ENCODE data around the gene IGSF6. TPM values are rescaled to one million over a fixed set of nuclear protein-coding genes. Genes with fewer than 3 reads are reported as not detected.
"Not testable (repeated sequence)": the region's sequence is repeated elsewhere in the genome, so short reads cannot be mapped to it uniquely, and the experiment has no call there.

The IGSF6 gene
- 10 to 100 TPM in 1 of 4 donors, 1 to 10 TPM in 3; 2.8 to 18.6 (median 6.8) TPM for total RNA-seq

GRCh38 chr16:21652453-21652852, at the start of gene IGSF6:
Gene IGSF6 (minus strand): TSS chr16:21652608. CDS start chr16:21652598, 10 bp downstream.
- TF ChIP-seq CTCF (IDR thresholded peaks at IDR 0.05) = no peak
- DNase-seq (ENCODE audit: low spot score) = no peak
- no peak for ATAC-seq (ENCODE audit: low FRiP score)

GRCh38 chr16:21701271-21701670, 48.9 kb upstream of the IGSF6 start:
- DNase-seq (ENCODE audit: low spot score) = no peak
- ATAC-seq (ENCODE audit: low FRiP score) = no peak
- no peak for TF ChIP-seq CTCF (IDR thresholded peaks at IDR 0.05)

- no peak for ATAC-seq (ENCODE audit: low FRiP score)
- no peak for DNase-seq (ENCODE audit: low spot score)
- no peak for TF ChIP-seq CTCF (IDR thresholded peaks at IDR 0.05)
These were observed 46.0 kb upstream of the IGSF6 start for GRCh38 chr16:21698169-21699032.

GRCh38 chr16:21697032-21697431, 44.6 kb upstream of the IGSF6 start:
- no peak for ATAC-seq (ENCODE audit: low FRiP score)
- no peak for DNase-seq (ENCODE audit: low spot score)
- no peak for TF ChIP-seq CTCF (IDR thresholded peaks at IDR 0.05)

- ATAC-seq (ENCODE audit: low FRiP score) (no peak), DNase-seq (ENCODE audit: low spot score) (no peak)
- TF ChIP-seq CTCF (IDR thresholded peaks at IDR 0.05) = no peak
These were observed 42.2 kb upstream of the IGSF6 start for GRCh38 chr16:21694609-21695008.

GRCh38 chr16:21690967-21691366, 38.6 kb upstream of the IGSF6 start:
- not testable (repeated sequence) for ATAC-seq (ENCODE audit: low FRiP score)

GRCh38 chr16:21689107-21689506, 36.7 kb upstream of the IGSF6 start:
- ATAC-seq (ENCODE audit: low FRiP score) (no peak), DNase-seq (ENCODE audit: low spot score) (no peak)
- no peak for TF ChIP-seq CTCF (IDR thresholded peaks at IDR 0.05)

More at GRCh38 chr16:21690967-21691366, 38.6 kb upstream of the IGSF6 start:
- DNase-seq (ENCODE audit: low spot score) = not testable (repeated sequence)

Measured in omental fat pad (tissue), 4 donors.